HG02852 (cell line): ENCODE data around the gene ELAVL2.

Experiments used
- ATAC-seq: cut with Tn5 transposase; IDR thresholded peaks from one replicate; pipeline ENCODE4 v1.9.1; 2021; ENCODE audit warnings: mild to moderate bottlenecking, moderate library complexity; ENCODE audit not compliant: unreplicated experiment

ELAVL2 gene

GRCh38 chr9:23826120-23826629 lies at the start of gene ELAVL2:
Gene ELAVL2, minus strand, starts transcription at chr9:23826240. Its CDS starts 64,006 bp downstream, at chr9:23762234.
- ATAC-seq, result peak; percentile 93

DNA sequence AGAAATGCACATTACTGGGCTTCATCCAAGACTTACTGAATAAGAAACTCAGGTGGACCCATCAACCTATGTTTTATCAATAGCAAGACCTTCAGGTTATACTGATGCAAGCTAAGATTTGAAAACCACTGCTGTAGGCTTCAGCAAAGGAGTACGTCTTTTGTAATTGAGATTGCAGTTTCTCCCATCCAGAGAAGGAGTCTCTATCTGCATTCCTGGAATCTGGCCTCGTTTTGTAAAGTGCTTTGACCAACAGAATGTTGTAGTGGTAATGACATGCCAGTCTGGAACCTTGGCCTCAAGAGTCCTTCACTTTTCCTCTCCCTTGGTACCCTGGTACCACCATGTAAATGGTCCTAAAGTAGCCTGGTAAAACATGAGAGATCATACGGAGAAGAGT lies 32.2 kb upstream of the ELAVL2 start:
- ATAC-seq, result no peak

- ATAC-seq, result no peak
Measured at GRCh38 chr9:23855873-23856604, 30.0 kb upstream of the ELAVL2 start.

DNA sequence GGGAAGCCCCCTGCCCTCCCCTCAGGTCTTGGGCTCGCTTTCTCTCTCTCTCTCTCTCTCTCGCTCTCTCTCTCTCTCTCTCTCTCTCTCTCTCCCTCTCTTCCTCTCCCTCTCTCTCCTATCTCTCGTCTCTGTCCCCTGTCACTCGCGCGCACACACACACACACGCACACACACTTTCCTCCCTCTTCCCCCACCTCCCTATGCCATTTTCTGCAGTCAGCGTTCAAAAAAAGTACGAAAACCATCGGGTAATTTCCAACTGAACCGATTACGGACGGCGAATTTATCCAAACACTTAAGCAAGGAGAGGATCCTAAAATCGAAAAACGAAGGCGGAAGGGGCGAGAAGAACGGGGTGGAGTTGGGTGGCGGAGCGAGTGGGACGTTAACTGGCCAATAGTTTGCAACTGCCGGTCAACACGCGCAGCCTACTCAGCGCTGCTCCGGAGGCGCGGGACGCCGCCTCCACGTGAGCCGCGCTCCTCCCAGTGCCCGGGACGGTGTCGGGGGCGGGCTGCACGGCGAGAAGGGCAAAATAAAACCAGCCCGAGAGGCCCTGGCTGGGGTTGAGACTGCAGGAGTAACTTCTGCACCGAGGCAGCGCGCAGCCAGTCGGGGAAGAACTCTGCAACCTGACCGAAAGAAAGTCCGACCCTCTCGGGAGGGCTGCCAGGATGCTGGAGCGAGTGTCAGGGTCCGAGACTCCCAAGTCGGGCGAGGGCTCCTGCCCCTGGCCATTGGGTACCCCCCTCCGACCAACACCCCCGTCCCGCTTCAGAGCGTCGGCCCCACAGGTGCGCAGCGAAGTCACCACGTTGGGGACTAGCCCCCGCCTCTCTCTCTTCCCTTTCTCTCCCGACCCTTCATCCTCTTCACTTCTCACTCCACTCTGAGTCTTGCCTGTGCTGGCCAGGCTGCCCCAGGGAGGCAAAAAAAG lies 24.9 kb upstream of the ELAVL2 start:
- no peak for ATAC-seq

- ATAC-seq, result no peak
Measured at GRCh38 chr9:23850242-23850689, 24.2 kb upstream of the ELAVL2 start.

DNA sequence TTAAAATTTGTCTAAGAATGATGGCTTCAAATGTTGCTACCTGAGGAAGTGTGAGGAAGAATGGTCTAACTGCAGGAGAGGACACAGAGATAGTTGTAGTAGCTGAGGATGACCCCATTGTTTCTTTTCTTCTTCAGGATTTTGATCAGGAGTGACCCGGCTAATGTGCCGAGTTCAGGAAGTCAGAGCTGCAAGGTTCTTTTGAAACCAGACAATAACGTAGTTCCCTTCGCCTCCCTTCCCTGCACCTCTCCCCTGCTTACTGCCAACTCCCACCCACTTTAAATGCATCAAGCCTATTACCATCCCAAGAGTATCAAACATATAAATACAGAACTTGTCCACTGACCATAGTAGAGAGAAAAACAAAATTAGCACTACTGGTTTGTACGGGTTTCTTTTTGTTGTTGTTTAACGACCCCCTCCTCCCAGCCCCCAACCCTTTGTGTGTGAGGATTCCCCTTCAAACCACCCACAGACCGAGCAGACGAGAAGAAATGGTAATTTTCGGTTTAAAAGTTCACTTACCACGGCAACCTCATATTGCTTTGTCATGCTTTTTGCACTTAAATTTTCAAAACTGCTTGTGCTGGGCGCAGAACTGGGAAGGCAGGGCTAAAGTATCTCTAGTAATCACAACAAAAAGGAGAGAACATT lies 23.5 kb upstream of the ELAVL2 start:
- no peak for ATAC-seq

DNA sequence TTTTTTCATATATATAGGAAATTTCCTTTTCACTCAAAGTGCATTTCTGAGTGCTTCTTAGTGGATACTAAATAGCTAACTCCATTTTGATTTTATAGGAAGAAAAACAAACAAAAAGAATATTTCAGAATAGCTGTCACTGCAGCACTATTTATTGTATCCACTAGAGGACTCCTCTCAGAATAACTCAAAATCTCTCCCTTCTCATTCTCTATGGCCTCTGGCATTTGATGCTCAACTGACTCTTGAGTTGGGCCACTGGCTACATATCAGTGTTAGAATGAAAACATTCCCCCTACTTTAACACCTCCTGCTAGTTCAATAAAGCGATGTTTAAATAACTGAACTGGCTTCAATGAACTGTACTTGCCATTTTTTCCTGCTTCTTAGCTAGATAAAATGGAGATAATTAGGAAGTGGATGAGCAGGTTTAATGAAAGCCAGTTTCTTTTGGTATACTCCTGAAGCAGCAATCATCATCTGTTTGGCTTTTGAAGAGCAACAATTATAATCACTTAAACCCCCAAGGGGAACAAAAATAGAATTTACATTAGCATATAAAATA lies 16.6 kb upstream of the ELAVL2 start:
- ATAC-seq, result no peak

GRCh38 chr9:23841304-23841703 lies 15.3 kb upstream of the ELAVL2 start:
- ATAC-seq, result no peak

GRCh38 chr9:23837038-23837437 lies 11.0 kb upstream of the ELAVL2 start:
- no peak for ATAC-seq

DNA sequence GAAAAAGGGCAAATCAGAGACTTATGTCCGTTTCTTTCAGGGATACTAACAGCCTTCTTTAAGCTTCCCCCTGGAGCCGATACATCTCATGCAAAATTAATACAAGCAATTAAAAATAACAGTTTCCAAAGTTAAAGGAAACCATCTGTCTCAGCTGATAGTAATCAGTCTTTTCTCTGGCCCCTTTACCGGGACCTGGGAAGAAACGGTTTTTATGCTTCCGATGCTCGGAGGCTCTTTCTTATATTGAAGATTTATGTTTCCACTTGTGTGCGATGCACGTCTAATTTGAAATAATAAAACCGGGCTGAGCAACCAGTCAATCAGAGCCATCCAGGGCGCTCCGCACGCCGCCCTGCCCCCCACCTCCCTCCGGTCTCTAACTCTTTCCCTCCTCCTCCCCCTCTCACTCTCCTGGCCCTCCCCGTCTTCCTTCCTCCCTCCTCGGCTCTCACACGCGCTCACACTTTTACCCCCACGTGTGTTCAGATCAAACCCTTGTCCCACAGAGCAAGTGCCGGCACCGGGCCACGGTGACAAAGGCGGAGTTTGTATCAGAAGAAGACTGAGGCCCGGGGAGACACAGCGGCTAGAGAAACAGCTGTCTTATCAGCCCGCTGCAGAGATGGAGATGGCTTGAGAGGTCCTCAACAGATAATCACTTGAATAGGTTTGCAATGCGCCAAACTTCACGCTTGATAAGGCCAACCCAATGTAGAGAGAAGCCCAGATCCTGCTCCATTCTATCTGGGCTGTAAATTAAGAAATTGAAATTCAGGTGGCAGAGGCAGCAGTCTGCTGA lies 5.1 kb upstream of the ELAVL2 start:
- ATAC-seq, result no peak

GRCh38 chr9:23830476-23830805 lies 4.4 kb upstream of the ELAVL2 start:
- no peak for ATAC-seq

DNA sequence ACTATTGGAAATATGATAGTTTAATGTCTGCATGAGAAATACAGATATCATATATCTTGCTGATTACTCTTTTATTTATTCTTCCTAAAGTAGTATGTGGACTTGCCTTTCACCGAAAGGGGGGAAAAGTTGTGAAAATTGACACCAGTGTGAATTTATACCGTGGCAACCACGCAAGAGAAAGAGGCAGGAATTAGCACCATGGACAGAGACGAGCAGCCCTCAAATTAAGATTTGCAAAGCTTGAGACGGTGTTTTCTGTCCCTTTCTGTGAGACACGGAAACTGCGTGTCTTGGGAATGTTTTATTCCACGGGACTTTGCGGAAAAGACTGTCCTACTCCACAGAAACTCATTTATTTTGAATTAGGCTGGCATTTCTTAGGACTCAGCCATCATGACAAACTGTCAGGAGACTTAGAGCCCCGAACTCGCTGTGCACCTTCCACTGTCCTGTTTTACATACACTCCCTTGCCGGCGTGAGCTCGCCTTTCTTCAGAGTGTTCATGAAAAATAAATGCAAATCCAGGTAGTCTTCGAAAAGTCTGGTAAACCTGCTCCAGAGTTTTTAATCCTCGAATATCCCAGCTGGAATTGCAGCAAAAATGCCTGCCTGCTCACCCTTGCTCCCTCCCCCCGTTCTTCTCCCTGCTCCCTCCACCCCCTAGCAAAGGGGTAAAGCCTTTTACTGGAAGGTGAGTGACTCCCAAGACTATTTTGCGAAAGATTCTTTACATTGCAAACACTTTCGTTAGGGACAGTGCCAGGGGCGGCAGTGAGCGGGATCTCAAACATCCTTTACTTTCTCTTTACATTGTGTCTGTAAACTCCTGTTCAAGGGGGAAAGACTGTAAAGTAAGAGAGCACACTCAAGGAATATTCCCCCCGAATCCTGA lies 3.8 kb upstream of the ELAVL2 start:
- no peak for ATAC-seq

DNA sequence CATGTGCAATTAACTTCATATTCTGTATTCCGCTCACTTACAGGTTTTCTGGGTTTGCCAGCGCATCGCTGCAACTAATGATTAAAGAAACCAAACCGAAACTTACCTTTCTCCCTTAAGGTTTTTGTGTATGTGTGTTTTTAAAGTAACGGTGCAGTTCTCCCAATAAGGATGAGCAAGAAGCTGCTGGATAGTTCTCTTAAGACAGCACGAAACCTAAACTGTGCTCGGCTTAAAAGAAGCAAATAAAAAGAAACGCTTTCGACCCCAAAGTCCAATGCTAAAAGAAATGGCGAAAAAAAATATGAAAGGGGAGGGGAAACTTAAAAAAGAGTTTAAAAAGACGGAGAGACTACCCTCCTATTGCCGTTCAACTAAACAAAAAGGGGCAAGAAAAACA lies 340 bp downstream of the ELAVL2 start:
- no peak for ATAC-seq

- no peak for ATAC-seq
Measured at GRCh38 chr9:23824830-23825591, 1.0 kb downstream of the ELAVL2 start.

GRCh38 chr9:23823986-23824829 lies 1.8 kb downstream of the ELAVL2 start:
- ATAC-seq, result no peak

- no peak for ATAC-seq
Measured at GRCh38 chr9:23823269-23823668, 2.8 kb downstream of the ELAVL2 start.
